Activated CD4-positive, alpha-beta T cell treated with anti-CD3 and anti-CD28 coated beads, Interleukin-2, amount 50 U/mL, for 24 hours (primary cell): ENCODE results near the gene TOR3A.

Source experiments
- DNase-seq, 2 donors: peaks; one replicate each; pipeline ENCODE4 v3.0.0-alpha.2; 2020; ENCODE audit warnings: low read depth in 1 of 2, low spot score in 1 of 2

Gene TOR3A

DNA sequence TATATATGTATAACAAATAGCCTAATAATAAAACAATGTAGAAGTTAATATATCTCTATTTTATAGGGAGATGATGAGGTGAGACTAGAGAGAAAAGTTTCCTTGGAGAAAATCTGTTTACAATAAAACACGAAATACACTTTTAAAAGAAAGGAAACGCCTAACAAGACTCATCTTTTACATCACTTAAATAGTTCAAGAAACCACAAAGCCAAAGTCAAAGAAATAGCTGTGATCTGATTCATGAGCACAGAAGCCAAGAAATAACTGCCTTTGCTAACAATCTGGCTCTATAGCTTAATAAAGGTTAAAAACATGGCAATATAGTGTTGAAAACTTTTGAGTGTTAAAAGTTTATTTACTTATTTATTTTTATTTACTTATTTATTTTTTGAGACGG, 61.5 kb downstream of the TOR3A start:
- DNase-seq = no peak

DNA sequence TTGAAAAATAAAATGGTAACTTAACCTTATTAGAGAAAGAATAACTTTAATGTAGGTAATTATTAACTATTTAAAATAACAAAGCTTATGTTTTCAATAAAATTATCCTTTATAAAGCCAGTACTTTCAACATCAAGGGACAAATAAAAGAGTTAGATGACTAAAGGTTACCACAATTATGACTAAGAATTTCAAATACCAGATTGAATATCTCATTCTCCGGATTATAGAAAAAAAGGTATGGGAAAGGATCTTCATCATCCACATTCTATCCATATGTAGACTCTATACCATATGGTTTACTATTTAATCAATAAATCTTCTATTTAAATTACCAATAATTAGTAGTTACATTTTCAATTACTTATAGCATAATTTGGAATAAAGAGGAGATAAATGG, 62.8 kb downstream of the TOR3A start:
- DNase-seq = no peak

- no peak for DNase-seq
Measured at GRCh38 chr1:179145521-179145920, 63.7 kb downstream of the TOR3A start.
